ENCODE data around the gene LMX1A. TPM values are rescaled to one million over a fixed set of nuclear protein-coding genes. Genes with fewer than 3 reads are reported as not detected.

Gene LMX1A
- total and polyA plus RNA-seq, 2 of the 13 experiments (the other 11 are each of a cell fraction or from before 2014, with no cell fraction given), result 0.07 TPM; not detected in 1

- in situ Hi-C loops (cut with HindIII; ENCODE audit: extremely low pct_ligation_motif_present, low pct_unique_long_range_greater_than_20kb), result no loop called here
Measured at GRCh38 chr1:165342587-165342986, 13.9 kb downstream of the LMX1A start.

More at GRCh38 chr1:165342587-165342986, 13.9 kb downstream of the LMX1A start:
- FAIRE-seq (no peak), ATAC-seq (no peak), DNase-seq (ENCODE audit: low spot score) (no peak)
- Histone ChIP-seq H3K79me2 (ENCODE audit: insufficient read depth, low read length) (no peaks in the 10 kb centered on the region), H3K9ac (ENCODE audit: insufficient read depth, low read depth, low read length) (no peak overlapping the region), H3K9me3 (ENCODE audit: low read length) (no peaks in the 10 kb centered on the region), H3K36me3 (replicated peaks in 1 of 2; ENCODE audit: control insufficient read depth in 1 of 2, insufficient read depth in 2 of 2, low read length in 2 of 2) (no peaks in the 10 kb centered on the region), H4K20me1 (ENCODE audit: insufficient read depth, low read length) (no peaks in the 10 kb centered on the region), H3K27me3 (ENCODE audit: control insufficient read depth in 1 of 2, insufficient read depth in 2 of 2, low read length in 2 of 2) (peaks cover 0 to 3% of the 10 kb centered on the region in 2 experiments; a peak in 1 of 5 replicates), H3K27ac (ENCODE audit: extremely low read length, insufficient read depth, low read length) (no peak overlapping the region), H3K4me2 (ENCODE audit: low read depth, low read length) (no peak overlapping the region), H3K4me1 (ENCODE audit: insufficient read depth, low read length) (no peaks in the 10 kb centered on the region), H2AFZ (ENCODE audit: low read length) (no peak overlapping the region), H3K4me3 (replicated peaks in 1 of 3; ENCODE audit: insufficient read depth in 1 of 3, low read depth in 2 of 3, low read length in 3 of 3) (no peak overlapping the region)
- ChIA-PET CTCF (ENCODE audit: low intra/inter-chr PET ratio, low total read pairs) (no interaction called here), POLR2A (no interaction called here)
- WGBS (ENCODE audit: low lambda C conversion rate), result 57% methylated on average over 2 of the region's 2 CpGs
- TF ChIP-seq ARID4A (CRISPR knock-in tag; IDR thresholded peaks at IDR 0.05; ENCODE audit: borderline replicate concordance) (no peak), RFXANK (CRISPR knock-in tag; IDR thresholded peaks at IDR 0.05) (no peak), CENPBD1 (CRISPR knock-in tag; IDR thresholded peaks at IDR 0.05; ENCODE audit: borderline replicate concordance, low read depth) (no peak), ASH2L (IDR thresholded peaks at IDR 0.05; ENCODE audit: insufficient read length, low read depth, low read length) (no peak), ZNF253 (CRISPR knock-in tag; IDR thresholded peaks at IDR 0.05; ENCODE audit: borderline replicate concordance) (no peak), HNF1A (IDR thresholded peaks at IDR 0.05; ENCODE audit: low read depth) (no peak), HNF1A (CRISPR knock-in tag; IDR thresholded peaks at IDR 0.05; ENCODE audit: borderline replicate concordance) (no peak), ZSCAN25 (CRISPR knock-in tag; IDR thresholded peaks at IDR 0.05) (no peak), FOXK2 (IDR thresholded peaks at IDR 0.05) (no peak), ZNF33B (CRISPR knock-in tag; IDR thresholded peaks at IDR 0.05) (no peak), PATZ1 (CRISPR knock-in tag; IDR thresholded peaks at IDR 0.05) (no peak), CHD4 (IDR thresholded peaks at IDR 0.05; ENCODE audit: borderline replicate concordance, low read length) (no peak), MXD4 (CRISPR knock-in tag; IDR thresholded peaks at IDR 0.05) (no peak), ZMAT3 (CRISPR knock-in tag; conservative IDR thresholded peaks at IDR 0.05) (no peak), DNMT1 (CRISPR knock-in tag; IDR thresholded peaks at IDR 0.05) (no peak)
- intact Hi-C loops (cut with micrococcal nuclease; ENCODE audit: unreplicated experiment), result no loop called here
- no TSS peak for BruUV-seq (replicated peaks)
